GM21526 (cell line): ENCODE data around the gene OR12D1.

Source experiments
- ATAC-seq: cut with Tn5 transposase; IDR thresholded peaks from one replicate; pipeline ENCODE4 v1.9.1; 2021; ENCODE audit warnings: moderate library complexity; ENCODE audit not compliant: unreplicated experiment, low FRiP score

Gene OR12D1

DNA sequence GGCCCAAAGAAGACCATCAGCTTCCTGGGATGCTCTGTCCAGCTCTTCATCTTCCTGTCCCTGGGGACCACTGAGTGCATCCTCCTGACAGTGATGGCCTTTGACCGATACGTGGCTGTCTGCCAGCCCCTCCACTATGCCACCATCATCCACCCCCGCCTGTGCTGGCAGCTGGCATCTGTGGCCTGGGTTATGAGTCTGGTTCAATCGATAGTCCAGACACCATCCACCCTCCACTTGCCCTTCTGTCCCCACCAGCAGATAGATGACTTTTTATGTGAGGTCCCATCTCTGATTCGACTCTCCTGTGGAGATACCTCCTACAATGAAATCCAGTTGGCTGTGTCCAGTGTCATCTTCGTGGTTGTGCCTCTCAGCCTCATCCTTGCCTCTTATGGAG is 47.3 kb downstream of the OR12D1 start:
- no peak for ATAC-seq

DNA sequence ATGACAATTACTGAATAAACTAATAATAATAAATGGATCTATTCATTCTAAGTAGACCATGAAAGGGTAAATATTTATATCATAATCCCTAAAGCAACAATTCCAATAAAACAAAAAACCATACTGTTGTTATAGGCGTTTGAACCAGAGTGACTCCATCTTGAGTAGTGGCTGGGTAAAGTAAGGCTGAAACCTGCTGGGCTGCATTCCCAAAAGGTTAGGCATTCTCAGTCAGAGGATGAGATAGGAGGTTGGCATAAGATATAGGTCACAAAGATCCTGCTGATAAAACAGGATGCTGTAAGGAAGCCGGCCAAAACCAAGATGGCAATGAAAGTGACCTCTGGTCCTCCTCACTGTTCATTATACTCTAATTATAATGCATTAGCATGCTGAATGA is 50.6 kb downstream of the OR12D1 start:
- ATAC-seq = no peak

DNA sequence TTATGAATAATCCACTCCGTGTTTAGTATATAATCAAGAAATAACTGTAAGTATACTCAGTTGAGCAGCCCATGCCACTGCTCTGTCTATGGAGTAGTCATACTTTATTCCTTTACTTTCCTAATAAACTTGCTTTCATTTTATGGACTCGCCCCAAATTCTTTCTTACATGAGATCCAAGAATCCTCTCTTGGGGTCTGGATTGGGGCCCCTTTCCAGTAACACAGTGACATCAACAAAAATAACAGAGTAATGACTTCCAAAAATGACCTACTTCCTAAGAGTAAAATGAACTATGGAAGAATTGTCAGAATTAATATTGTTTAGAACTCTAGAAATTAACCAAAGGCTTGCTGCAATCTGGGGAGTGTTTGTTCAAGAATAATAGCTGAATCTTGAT is 51.1 kb downstream of the OR12D1 start:
- no peak for ATAC-seq

DNA sequence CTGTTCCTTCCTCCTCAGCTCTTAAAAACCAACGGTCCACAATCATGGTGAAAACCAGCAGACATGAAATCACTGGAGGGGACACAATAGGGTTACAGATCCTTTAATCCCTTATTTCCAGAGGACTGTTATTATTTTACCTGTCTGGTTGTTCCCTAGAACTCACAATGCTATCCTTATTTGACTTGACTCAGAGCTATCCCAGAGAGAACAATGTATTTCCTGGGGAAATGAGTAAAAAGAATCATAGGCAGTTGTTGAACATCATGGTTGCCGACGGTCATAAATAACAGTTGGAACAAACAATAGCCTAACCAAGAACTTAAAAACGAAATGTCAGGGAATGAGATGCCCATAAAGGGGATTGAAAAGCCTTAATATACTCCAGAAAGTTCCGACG is 51.5 kb downstream of the OR12D1 start:
- ATAC-seq = no peak
